ENCODE measurements around the gene KCNG3. TPM values are rescaled to one million over a fixed set of nuclear protein-coding genes. Genes with fewer than 3 reads are reported as not detected.

KCNG3 gene
- total and polyA plus RNA-seq, 2 of the 13 experiments (the other 11 are each of a cell fraction or from before 2014, with no cell fraction given) = 2.8 to 4.8 TPM

DNA sequence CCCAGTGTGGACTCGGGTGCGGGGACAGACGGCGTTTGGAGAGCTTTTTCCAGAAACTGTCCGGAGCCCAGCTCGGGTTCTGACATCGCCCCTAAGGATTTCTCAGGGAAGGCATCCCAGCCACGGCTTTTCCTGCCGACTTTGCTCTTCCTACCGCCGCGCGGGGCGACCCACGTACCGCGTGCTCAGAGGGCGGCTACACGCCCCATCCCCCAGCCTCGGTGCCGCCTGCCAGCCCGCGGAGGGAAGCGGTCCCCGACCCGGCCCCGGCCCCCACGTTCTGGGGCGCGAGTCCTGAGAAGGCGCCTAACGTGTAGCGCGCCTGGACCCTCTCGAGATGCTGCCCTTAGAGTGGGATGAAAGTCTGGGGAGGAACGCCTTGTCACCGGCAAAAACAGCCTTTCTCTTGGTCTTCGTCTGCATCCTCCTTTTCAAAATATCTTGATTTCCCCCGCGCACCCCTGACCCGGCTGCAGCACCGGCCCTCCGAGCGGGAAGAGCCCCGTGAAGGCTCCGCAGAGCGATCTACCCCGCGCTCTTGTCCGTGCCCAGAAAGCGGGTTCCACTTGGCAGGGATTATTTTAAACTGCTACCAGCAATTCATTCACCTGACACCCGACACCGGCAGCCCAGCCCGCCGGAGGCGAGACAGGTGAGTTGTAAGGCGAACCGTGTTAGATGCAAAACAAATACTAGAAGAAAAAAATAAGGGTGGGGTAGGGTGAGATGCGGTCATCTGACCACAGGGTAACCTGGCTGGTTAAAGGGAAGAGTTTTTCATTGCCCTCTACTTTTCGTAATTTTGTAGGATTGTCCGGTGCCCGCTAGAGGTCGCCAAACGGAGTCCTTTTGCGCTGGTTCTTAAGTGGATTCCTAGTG, 812 bp upstream of the KCNG3 start (continued):
- TF ChIP-seq ZNF782 (CRISPR knock-in tag; IDR thresholded peaks at IDR 0.05; ENCODE audit: borderline replicate concordance) (no peak), ZNF790 (CRISPR knock-in tag; IDR thresholded peaks at IDR 0.05; ENCODE audit: borderline replicate concordance) (peak; percentile 94; the same call in 1 of the 2 replicates), RBFOX2 (IDR thresholded peaks at IDR 0.05; ENCODE audit: low read depth, low read length) (no peak), ZNF329 (CRISPR knock-in tag; IDR thresholded peaks at IDR 0.05; ENCODE audit: low read depth) (no peak), BHLHE40 (IDR thresholded peaks at IDR 0.05; ENCODE audit: low read length) (no peak), TEAD3 (CRISPR knock-in tag; optimal IDR thresholded peaks at IDR 0.05; ENCODE audit: borderline replicate concordance) (no peak), ZNF260 (CRISPR knock-in tag; IDR thresholded peaks at IDR 0.05; ENCODE audit: borderline replicate concordance, low read depth) (no peak), SIX1 (CRISPR knock-in tag; IDR thresholded peaks at IDR 0.05; ENCODE audit: borderline replicate concordance) (peak; percentile 64; the same call in 1 of the 2 replicates), SIX4 (CRISPR knock-in tag; IDR thresholded peaks at IDR 0.05) (peak; percentile 71; the same call in 1 of the 2 replicates), HDAC6 (IDR thresholded peaks at IDR 0.05; ENCODE audit: low read depth, low read length) (no peak), MIXL1 (CRISPR knock-in tag; IDR thresholded peaks at IDR 0.05) (peak; percentile 33; the same call in 1 of the 2 replicates), ZNF468 (CRISPR knock-in tag; IDR thresholded peaks at IDR 0.05) (no peak), MATR3 (CRISPR knock-in tag; IDR thresholded peaks at IDR 0.05) (no peak), NCOR1 (IDR thresholded peaks at IDR 0.05; ENCODE audit: borderline replicate concordance, low read length) (no peak; the same call in 1 of the 2 replicates), NCOA1 (CRISPR knock-in tag; IDR thresholded peaks at IDR 0.05) (no peak), ELF3 (CRISPR knock-in tag; IDR thresholded peaks at IDR 0.05) (no peak; the same call in 1 of the 2 replicates), RFX3 (CRISPR knock-in tag; IDR thresholded peaks at IDR 0.05) (no peak), GLI4 (CRISPR knock-in tag; IDR thresholded peaks at IDR 0.05; ENCODE audit: borderline replicate concordance) (peak; percentile 84; the same call in 1 of the 2 replicates), ZNF776 (CRISPR knock-in tag; IDR thresholded peaks at IDR 0.05) (peak; percentile 80; the same call in 1 of the 2 replicates), REPIN1 (CRISPR knock-in tag; IDR thresholded peaks at IDR 0.05; ENCODE audit: borderline replicate concordance, low read depth) (no peak; the same call in 1 of the 2 replicates), ATM (IDR thresholded peaks at IDR 0.05; ENCODE audit: borderline replicate concordance) (no peak)
- TF ChIP-seq, protein P1, sequence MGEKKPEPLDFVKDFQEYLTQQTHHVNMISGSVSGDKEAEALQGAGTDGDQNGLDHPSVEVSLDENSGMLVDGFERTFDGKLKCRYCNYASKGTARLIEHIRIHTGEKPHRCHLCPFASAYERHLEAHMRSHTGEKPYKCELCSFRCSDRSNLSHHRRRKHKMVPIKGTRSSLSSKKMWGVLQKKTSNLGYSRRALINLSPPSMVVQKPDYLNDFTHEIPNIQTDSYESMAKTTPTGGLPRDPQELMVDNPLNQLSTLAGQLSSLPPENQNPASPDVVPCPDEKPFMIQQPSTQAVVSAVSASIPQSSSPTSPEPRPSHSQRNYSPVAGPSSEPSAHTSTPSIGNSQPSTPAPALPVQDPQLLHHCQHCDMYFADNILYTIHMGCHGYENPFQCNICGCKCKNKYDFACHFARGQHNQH (CRISPR knock-in tag; IDR thresholded peaks at IDR 0.05) = 0 out of 2 replicates have a peak, but pooled peaks have one; percentile 40
- TF ChIP-seq, protein P2, sequence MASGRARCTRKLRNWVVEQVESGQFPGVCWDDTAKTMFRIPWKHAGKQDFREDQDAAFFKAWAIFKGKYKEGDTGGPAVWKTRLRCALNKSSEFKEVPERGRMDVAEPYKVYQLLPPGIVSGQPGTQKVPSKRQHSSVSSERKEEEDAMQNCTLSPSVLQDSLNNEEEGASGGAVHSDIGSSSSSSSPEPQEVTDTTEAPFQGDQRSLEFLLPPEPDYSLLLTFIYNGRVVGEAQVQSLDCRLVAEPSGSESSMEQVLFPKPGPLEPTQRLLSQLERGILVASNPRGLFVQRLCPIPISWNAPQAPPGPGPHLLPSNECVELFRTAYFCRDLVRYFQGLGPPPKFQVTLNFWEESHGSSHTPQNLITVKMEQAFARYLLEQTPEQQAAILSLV (CRISPR knock-in tag; IDR thresholded peaks at IDR 0.05; ENCODE audit: borderline replicate concordance) = no peak
- TF ChIP-seq, protein P3, sequence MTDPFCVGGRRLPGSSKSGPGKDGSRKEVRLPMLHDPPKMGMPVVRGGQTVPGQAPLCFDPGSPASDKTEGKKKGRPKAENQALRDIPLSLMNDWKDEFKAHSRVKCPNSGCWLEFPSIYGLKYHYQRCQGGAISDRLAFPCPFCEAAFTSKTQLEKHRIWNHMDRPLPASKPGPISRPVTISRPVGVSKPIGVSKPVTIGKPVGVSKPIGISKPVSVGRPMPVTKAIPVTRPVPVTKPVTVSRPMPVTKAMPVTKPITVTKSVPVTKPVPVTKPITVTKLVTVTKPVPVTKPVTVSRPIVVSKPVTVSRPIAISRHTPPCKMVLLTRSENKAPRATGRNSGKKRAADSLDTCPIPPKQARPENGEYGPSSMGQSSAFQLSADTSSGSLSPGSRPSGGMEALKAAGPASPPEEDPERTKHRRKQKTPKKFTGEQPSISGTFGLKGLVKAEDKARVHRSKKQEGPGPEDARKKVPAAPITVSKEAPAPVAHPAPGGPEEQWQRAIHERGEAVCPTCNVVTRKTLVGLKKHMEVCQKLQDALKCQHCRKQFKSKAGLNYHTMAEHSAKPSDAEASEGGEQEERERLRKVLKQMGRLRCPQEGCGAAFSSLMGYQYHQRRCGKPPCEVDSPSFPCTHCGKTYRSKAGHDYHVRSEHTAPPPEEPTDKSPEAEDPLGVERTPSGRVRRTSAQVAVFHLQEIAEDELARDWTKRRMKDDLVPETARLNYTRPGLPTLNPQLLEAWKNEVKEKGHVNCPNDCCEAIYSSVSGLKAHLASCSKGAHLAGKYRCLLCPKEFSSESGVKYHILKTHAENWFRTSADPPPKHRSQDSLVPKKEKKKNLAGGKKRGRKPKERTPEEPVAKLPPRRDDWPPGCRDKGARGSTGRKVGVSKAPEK (CRISPR knock-in tag; IDR thresholded peaks at IDR 0.05; ENCODE audit: borderline replicate concordance) = no peak
